Activated naive CD4-positive, alpha-beta T cell treated with anti-CD3 and anti-CD28 coated beads, Interleukin-2, amount 10 ng/mL, durations not matched to agents 7 days and 5 days (primary cell): Measurements from ENCODE around the gene ADM2.

Source experiments
- CTCF ChIA-PET: fragments of 350-600 bp; sonication (Branson Sonifier 250); formaldehyde crosslinking; loops from one replicate; lab custom pipeline; 2021; ENCODE audit warnings: antibody characterized with exemption; lab: Charles Lee
- DNase-seq: peaks from one replicate; pipeline ENCODE4 v3.0.0-alpha.2; 2020
- H3K27ac Mint-ChIP-seq: one replicate; pipeline ENCODE4 v1.8.0; 2021; ENCODE audit warnings: mild to moderate bottlenecking, moderate library complexity, mixed read lengths
- H3K27me3 Mint-ChIP-seq: one replicate; pipeline ENCODE4 v1.8.0; 2021; ENCODE audit warnings: mild to moderate bottlenecking, mixed read lengths
- H3K36me3 Mint-ChIP-seq: one replicate; pipeline ENCODE4 v1.8.0; 2021; ENCODE audit warnings: mixed read lengths
- H3K4me1 Mint-ChIP-seq: one replicate; pipeline ENCODE4 v1.8.0; 2021; ENCODE audit warnings: mixed read lengths
- H3K4me3 Mint-ChIP-seq: one replicate; pipeline ENCODE4 v1.8.0; 2021; ENCODE audit warnings: mild to moderate bottlenecking, moderate library complexity, mixed read lengths
- H3K9me3 Mint-ChIP-seq: one replicate; pipeline ENCODE4 v1.8.0; 2021; ENCODE audit warnings: mixed read lengths

Gene ADM2

GRCh38 chr22:50455201-50455600, 26.1 kb upstream of the ADM2 start:
- H3K27me3 Mint-ChIP-seq: no peaks in the 10 kb centered on the region
- peaks cover 3% of the 10 kb centered on the region for H3K4me1 Mint-ChIP-seq
- no peak for DNase-seq
- no peaks in the 10 kb centered on the region for H3K9me3 Mint-ChIP-seq
- CTCF ChIA-PET: interaction anchor here (1.2 to 3.4 kb wide), 3 partner anchors 18 to 44 kb away, joined by 4 to 14 read pairs (median 12); no protein-coding TSS in a partner anchor
- H3K4me3 Mint-ChIP-seq: no peak overlapping the region
- H3K27ac Mint-ChIP-seq: no peak overlapping the region
- H3K36me3 Mint-ChIP-seq: peaks cover 46% of the 10 kb centered on the region

GRCh38 chr22:50456026-50456425, 25.3 kb upstream of the ADM2 start:
- peaks cover 3% of the 10 kb centered on the region for H3K4me1 Mint-ChIP-seq
- H3K36me3 Mint-ChIP-seq: peaks cover 50% of the 10 kb centered on the region
- H3K4me3 Mint-ChIP-seq: no peak overlapping the region
- H3K9me3 Mint-ChIP-seq: no peaks in the 10 kb centered on the region
- no peak overlapping the region for H3K27ac Mint-ChIP-seq
- DNase-seq: no peak
- CTCF ChIA-PET: interaction anchor here (0.8 to 3.4 kb wide), 5 partner anchors 10 to 43 kb away, joined by 3 to 14 read pairs (median 4); no protein-coding TSS in a partner anchor
- H3K27me3 Mint-ChIP-seq: no peaks in the 10 kb centered on the region

GRCh38 chr22:50456466-50457234, 24.7 kb upstream of the ADM2 start:
- Mint-ChIP-seq H3K27ac (no peak overlapping the region), H3K9me3 (no peaks in the 10 kb centered on the region), H3K4me3 (no peak overlapping the region), H3K36me3 (peaks cover 47% of the 10 kb centered on the region), H3K4me1 (peaks cover 3% of the 10 kb centered on the region), H3K27me3 (no peaks in the 10 kb centered on the region)
- CTCF ChIA-PET: interaction anchor here (0.8 to 3.4 kb wide), 6 partner anchors 9 to 164 kb away, joined by 3 to 14 read pairs (median 4); no protein-coding TSS in a partner anchor
- DNase-seq: no peak

- no peak for DNase-seq
- CTCF ChIA-PET: no interaction called here
- no peaks in the 10 kb centered on the region for H3K27me3 Mint-ChIP-seq
- peaks cover 3% of the 10 kb centered on the region for H3K4me1 Mint-ChIP-seq
- no peaks in the 10 kb centered on the region for H3K9me3 Mint-ChIP-seq
- H3K36me3 Mint-ChIP-seq: peaks cover 45% of the 10 kb centered on the region
- no peak overlapping the region for H3K27ac Mint-ChIP-seq
- H3K4me3 Mint-ChIP-seq: no peak overlapping the region
Observed at GRCh38 chr22:50459016-50459415, 22.3 kb upstream of the ADM2 start.

GRCh38 chr22:50459496-50460140, 21.7 kb upstream of the ADM2 start:
- no peaks in the 10 kb centered on the region for H3K27me3 Mint-ChIP-seq
- H3K9me3 Mint-ChIP-seq: no peaks in the 10 kb centered on the region
- peaks cover 3% of the 10 kb centered on the region for H3K4me1 Mint-ChIP-seq
- peaks cover 45% of the 10 kb centered on the region for H3K36me3 Mint-ChIP-seq
- no peak overlapping the region for H3K27ac Mint-ChIP-seq
- H3K4me3 Mint-ChIP-seq: no peak overlapping the region
- CTCF ChIA-PET: interaction anchor here (0.8 to 1.2 kb wide), 3 partner anchors 9 to 192 kb away, joined by 3 read pairs; no protein-coding TSS in a partner anchor
- no peak for DNase-seq

GRCh38 chr22:50460938-50461337, 20.4 kb upstream of the ADM2 start:
- H3K27me3 Mint-ChIP-seq: no peaks in the 10 kb centered on the region
- peaks cover 3% of the 10 kb centered on the region for H3K4me1 Mint-ChIP-seq
- H3K9me3 Mint-ChIP-seq: no peaks in the 10 kb centered on the region
- H3K4me3 Mint-ChIP-seq: no peak overlapping the region
- no peak for DNase-seq
- CTCF ChIA-PET: interaction anchor here (1.2 kb wide), 2 partner anchors 8 to 36 kb away, joined by 3 read pairs; no protein-coding TSS in a partner anchor
- H3K27ac Mint-ChIP-seq: peak overlapping the region; percentile 70
- peaks cover 43% of the 10 kb centered on the region for H3K36me3 Mint-ChIP-seq

- Mint-ChIP-seq H3K4me3 (no peak overlapping the region), H3K27me3 (no peaks in the 10 kb centered on the region), H3K36me3 (peaks cover 49% of the 10 kb centered on the region), H3K4me1 (peaks cover 5% of the 10 kb centered on the region), H3K9me3 (no peaks in the 10 kb centered on the region), H3K27ac (no peak overlapping the region)
- CTCF ChIA-PET: interaction anchor here (1.3 kb wide), 1 partner anchor 9 kb away, joined by 4 read pairs; no protein-coding TSS in a partner anchor
- DNase-seq: no peak
Observed at GRCh38 chr22:50461536-50461935, 19.8 kb upstream of the ADM2 start.

GRCh38 chr22:50461979-50462540, 19.3 kb upstream of the ADM2 start:
- CTCF ChIA-PET: interaction anchor here (1.3 kb wide), 1 partner anchor 8 kb away, joined by 4 read pairs; no protein-coding TSS in a partner anchor
- Mint-ChIP-seq H3K4me3 (no peak overlapping the region), H3K36me3 (peaks cover 50% of the 10 kb centered on the region), H3K4me1 (peaks cover 10% of the 10 kb centered on the region), H3K9me3 (no peaks in the 10 kb centered on the region), H3K27ac (no peak overlapping the region), H3K27me3 (no peaks in the 10 kb centered on the region)
- no peak for DNase-seq

GRCh38 chr22:50463188-50463900, 18.0 kb upstream of the ADM2 start:
- Mint-ChIP-seq H3K4me3 (no peak overlapping the region), H3K27ac (no peak overlapping the region), H3K9me3 (no peaks in the 10 kb centered on the region)

GRCh38 chr22:50464451-50464850, 16.9 kb upstream of the ADM2 start:
- Mint-ChIP-seq H3K9me3 (no peaks in the 10 kb centered on the region), H3K27ac (no peak overlapping the region), H3K4me3 (no peak overlapping the region), H3K36me3 (peaks cover 46% of the 10 kb centered on the region), H3K27me3 (no peaks in the 10 kb centered on the region), H3K4me1 (peaks cover 28% of the 10 kb centered on the region)
- CTCF ChIA-PET: interaction anchor here (0.8 kb wide), 1 partner anchor 156 kb away, joined by 3 read pairs; no protein-coding TSS in a partner anchor
- no peak for DNase-seq

More at GRCh38 chr22:50463188-50463900, 18.0 kb upstream of the ADM2 start:
- H3K27me3 Mint-ChIP-seq: no peaks in the 10 kb centered on the region
- peaks cover 19% of the 10 kb centered on the region for H3K4me1 Mint-ChIP-seq
- CTCF ChIA-PET: interaction anchor here (0.7 kb wide), 1 partner anchor 34 kb away, joined by 3 read pairs; no protein-coding TSS in a partner anchor
- DNase-seq: no peak
- H3K36me3 Mint-ChIP-seq: peaks cover 47% of the 10 kb centered on the region

- Mint-ChIP-seq H3K9me3 (no peaks in the 10 kb centered on the region), H3K4me1 (peaks cover 36% of the 10 kb centered on the region), H3K27me3 (no peaks in the 10 kb centered on the region), H3K27ac (no peak overlapping the region), H3K36me3 (peaks cover 45% of the 10 kb centered on the region), H3K4me3 (no peak overlapping the region)
- DNase-seq: no peak
- CTCF ChIA-PET: interaction anchor here (0.8 to 1.2 kb wide), 2 partner anchors 8 to 155 kb away, joined by 3 to 4 read pairs; no protein-coding TSS in a partner anchor
Observed at GRCh38 chr22:50465066-50465930, 16.0 kb upstream of the ADM2 start.

GRCh38 chr22:50467341-50467740, 14.0 kb upstream of the ADM2 start:
- H3K9me3 Mint-ChIP-seq: no peaks in the 10 kb centered on the region
- H3K27ac Mint-ChIP-seq: peak overlapping the region; percentile 28
- H3K36me3 Mint-ChIP-seq: peaks cover 39% of the 10 kb centered on the region
- no peak for DNase-seq
- no peak overlapping the region for H3K4me3 Mint-ChIP-seq
- H3K27me3 Mint-ChIP-seq: no peaks in the 10 kb centered on the region
- H3K4me1 Mint-ChIP-seq: peaks cover 57% of the 10 kb centered on the region
- CTCF ChIA-PET: interaction anchor here (0.6 kb wide), 1 partner anchor 76 kb away, joined by 3 read pairs; no protein-coding TSS in a partner anchor
